ENCODE results near the gene DEPP1. TPM values are rescaled to one million over a fixed set of nuclear protein-coding genes. Genes with fewer than 3 reads are reported as not detected.

Gene DEPP1
- total RNA-seq, 1 experiment from 2014 or later, result 16.5 TPM

GRCh38 chr10:44959247-44960087 lies 19.1 kb downstream of the DEPP1 start, which contains the start of gene RASSF4:
Gene RASSF4, plus strand, starts transcription at chr10:44959802. Its CDS starts 10,401 bp downstream, at chr10:44970203.
- Mint-ChIP-seq H3K27me3 (ENCODE audit: unreplicated experiment) (no peaks in the 10 kb centered on the region), H3K9me3 (ENCODE audit: low read depth, unreplicated experiment) (no peaks in the 10 kb centered on the region), H3K27ac (ENCODE audit: unreplicated experiment) (peak within 1 kb of the TSS; percentile 33), H3K4me3 (ENCODE audit: low read depth, unreplicated experiment) (peak within 1 kb of the TSS; percentile 76), H3K36me3 (ENCODE audit: insufficient read depth, unreplicated experiment) (peaks cover 24% of the 10 kb centered on the region), H3K4me1 (ENCODE audit: low read depth, unreplicated experiment) (peaks cover 14% of the 10 kb centered on the region)
- intact Hi-C loops (cut with micrococcal nuclease; ENCODE audit: unreplicated experiment), result no loop called here
- CTCF ChIA-PET, result no interaction called here
- BruUV-seq (replicated peaks), result no TSS peak
- TF ChIP-seq CTCF (IDR thresholded peaks at IDR 0.05; ENCODE audit: unreplicated experiment), result no peak
- peak; percentile 95 for DNase-seq

GRCh38 chr10:44958898-44959246 lies 19.7 kb downstream of the DEPP1 start:
- no peak for TF ChIP-seq CTCF (IDR thresholded peaks at IDR 0.05; ENCODE audit: unreplicated experiment)
- CTCF ChIA-PET, result no interaction called here
- H3K4me1 Mint-ChIP-seq (ENCODE audit: low read depth, unreplicated experiment), result peaks cover 11% of the 10 kb centered on the region
- DNase-seq, result no peak
- no peaks in the 10 kb centered on the region for H3K9me3 Mint-ChIP-seq (ENCODE audit: low read depth, unreplicated experiment)
- TSS peak; percentile 55 for BruUV-seq (replicated peaks)
- no peaks in the 10 kb centered on the region for H3K27me3 Mint-ChIP-seq (ENCODE audit: unreplicated experiment)
- intact Hi-C loops (cut with micrococcal nuclease; ENCODE audit: unreplicated experiment), result no loop called here
- H3K36me3 Mint-ChIP-seq (ENCODE audit: insufficient read depth, unreplicated experiment), result peaks cover 24% of the 10 kb centered on the region
- H3K27ac Mint-ChIP-seq (ENCODE audit: unreplicated experiment), result peak overlapping the region; percentile 33
- H3K4me3 Mint-ChIP-seq (ENCODE audit: low read depth, unreplicated experiment), result peak overlapping the region; percentile 76

DNA sequence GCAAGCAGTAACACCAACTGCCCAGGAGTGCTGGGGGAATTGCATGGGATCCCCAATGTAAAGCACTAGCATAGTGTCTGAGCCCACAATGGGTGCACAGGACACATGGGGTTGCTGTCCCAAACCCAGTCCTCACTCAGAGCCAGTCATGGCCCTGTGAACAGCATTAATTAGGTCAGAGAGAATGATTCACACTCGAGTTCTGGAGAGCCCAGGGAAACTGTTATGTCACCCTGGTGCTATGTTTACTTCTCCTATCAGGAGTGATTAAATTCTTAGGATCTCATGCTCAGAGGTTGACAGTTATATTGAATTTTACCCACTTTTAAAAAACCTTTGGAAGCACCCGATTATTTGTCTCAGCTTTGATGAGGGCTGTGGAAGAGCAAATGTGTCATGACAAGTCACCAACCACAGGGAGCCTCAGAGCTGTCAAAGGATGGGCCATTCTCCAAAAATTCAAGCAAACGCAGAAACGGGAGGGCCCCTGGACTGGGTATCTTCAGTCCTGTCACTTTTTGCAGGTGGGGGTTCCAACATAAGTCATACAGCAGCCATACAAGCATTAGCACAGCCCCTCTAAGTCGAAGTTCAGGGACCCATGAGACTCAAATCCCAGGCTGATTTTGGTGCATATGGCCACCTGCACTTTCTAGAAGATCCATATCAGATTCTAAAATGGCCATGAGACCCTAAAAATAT lies 20.3 kb downstream of the DEPP1 start:
- no TSS peak for BruUV-seq (replicated peaks)
- H3K27me3 Mint-ChIP-seq (ENCODE audit: unreplicated experiment), result no peaks in the 10 kb centered on the region
- no peak for DNase-seq
- TF ChIP-seq CTCF (IDR thresholded peaks at IDR 0.05; ENCODE audit: unreplicated experiment), result no peak
- intact Hi-C loops (cut with micrococcal nuclease; ENCODE audit: unreplicated experiment), result no loop called here
- H3K4me3 Mint-ChIP-seq (ENCODE audit: low read depth, unreplicated experiment), result peak overlapping the region; percentile 76
- H3K4me1 Mint-ChIP-seq (ENCODE audit: low read depth, unreplicated experiment), result peaks cover 11% of the 10 kb centered on the region
- CTCF ChIA-PET, result no interaction called here
- no peaks in the 10 kb centered on the region for H3K9me3 Mint-ChIP-seq (ENCODE audit: low read depth, unreplicated experiment)
- H3K36me3 Mint-ChIP-seq (ENCODE audit: insufficient read depth, unreplicated experiment), result peaks cover 24% of the 10 kb centered on the region
- peak overlapping the region; percentile 33 for H3K27ac Mint-ChIP-seq (ENCODE audit: unreplicated experiment)

DNA sequence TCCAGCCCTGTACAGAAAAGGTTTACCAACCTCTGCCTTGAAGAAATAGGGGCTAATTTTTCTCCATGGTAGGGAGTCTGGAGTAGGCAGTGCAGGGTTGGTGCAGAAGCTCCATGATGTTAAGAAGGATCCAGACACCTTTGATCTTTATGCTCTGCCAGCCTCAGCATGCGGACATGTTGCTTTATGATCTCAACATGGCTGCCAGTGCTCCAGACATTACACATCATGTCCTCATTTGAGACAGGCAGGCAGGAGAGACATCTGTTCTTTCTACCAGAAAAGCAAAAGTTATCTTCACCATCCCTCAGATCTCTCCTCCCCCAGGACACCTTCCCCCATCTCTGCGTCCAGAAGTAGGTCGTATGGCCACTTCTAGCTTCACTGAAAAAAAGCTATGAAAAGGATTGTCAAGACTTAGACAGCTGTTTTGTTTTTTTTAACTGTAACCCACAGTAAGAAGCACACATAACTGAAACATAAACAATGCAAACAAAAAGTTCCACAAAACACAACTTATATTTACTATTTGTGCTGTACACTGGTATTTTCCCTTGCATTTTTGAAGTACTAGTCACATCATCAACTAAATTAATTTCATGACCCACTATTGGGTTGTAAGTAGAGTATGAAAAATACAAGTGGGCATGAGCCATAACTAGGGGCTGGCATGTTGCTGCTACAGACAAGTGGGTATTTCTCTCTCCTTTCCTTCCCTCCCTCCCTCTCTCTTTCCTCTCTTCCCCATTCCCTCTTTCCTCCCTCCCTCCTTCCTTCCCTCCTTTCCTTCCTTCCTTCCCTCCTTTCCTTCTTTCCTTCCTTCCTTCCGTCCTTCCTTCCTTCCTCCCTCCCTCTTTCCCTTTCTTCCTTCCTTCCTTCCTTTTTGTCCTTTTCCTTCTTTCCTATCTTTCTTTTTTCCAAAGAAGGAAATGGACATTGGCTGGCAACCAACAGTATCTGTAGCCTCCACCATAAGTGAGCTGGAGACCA lies 21.6 kb downstream of the DEPP1 start:
- Mint-ChIP-seq H3K27ac (ENCODE audit: unreplicated experiment) (no peak overlapping the region), H3K36me3 (ENCODE audit: insufficient read depth, unreplicated experiment) (peaks cover 24% of the 10 kb centered on the region), H3K4me1 (ENCODE audit: low read depth, unreplicated experiment) (peaks cover 11% of the 10 kb centered on the region), H3K9me3 (ENCODE audit: low read depth, unreplicated experiment) (no peaks in the 10 kb centered on the region), H3K27me3 (ENCODE audit: unreplicated experiment) (no peaks in the 10 kb centered on the region), H3K4me3 (ENCODE audit: low read depth, unreplicated experiment) (no peak overlapping the region)
- intact Hi-C loops (cut with micrococcal nuclease; ENCODE audit: unreplicated experiment), result no loop called here
- DNase-seq, result no peak
- no TSS peak for BruUV-seq (replicated peaks)
- CTCF ChIA-PET, result interaction anchor here (0.7 kb wide), 1 partner anchor 23 kb away, joined by 3 read pairs; no protein-coding TSS in a partner anchor
- TF ChIP-seq CTCF (IDR thresholded peaks at IDR 0.05; ENCODE audit: unreplicated experiment), result no peak
